Measurements from ENCODE around the gene PRSS23.

GRCh38 chr11:86787656-86788055 lies 12.7 kb upstream of the PRSS23 start:
- TF ChIP-seq CTCF (IDR thresholded peaks at IDR 0.05) (no peak), POLR2A (IDR thresholded peaks at IDR 0.05; ENCODE audit: low read depth) (no peak), POLR2AphosphoS5 (IDR thresholded peaks at IDR 0.05) (no peak)

All from esophagus muscularis mucosa (tissue), 3 donors.